Measurements from ENCODE around the gene UBE2Q1.

- TF ChIP-seq CTCF (IDR thresholded peaks at IDR 0.05) (no peak), POLR2A (IDR thresholded peaks at IDR 0.05) (no peak)
These were observed 17.6 kb upstream of the UBE2Q1 start for GRCh38 chr1:154575951-154576566.
